GM23248 (cell line): ENCODE measurements around the gene USP6NL.

ENCODE experiments used
- EZH2 ChIP-seq: fragments of 200-600 bp; sonication (generic); IDR thresholded peaks from 2 replicates; pipeline ENCODE4 v1.6.1; 2018; ENCODE audit warnings: antibody characterized with exemption, mild to moderate bottlenecking; ENCODE audit not compliant: insufficient read depth, poor library complexity, severe bottlenecking
- EZH2phosphoT487 ChIP-seq: fragments of 200-600 bp; sonication (generic); IDR thresholded peaks from 2 replicates; pipeline ENCODE4 v1.6.1; 2018; ENCODE audit warnings: antibody characterized with exemption, moderate library complexity, mild to moderate bottlenecking, low read depth; ENCODE audit not compliant: insufficient read depth

DNA sequence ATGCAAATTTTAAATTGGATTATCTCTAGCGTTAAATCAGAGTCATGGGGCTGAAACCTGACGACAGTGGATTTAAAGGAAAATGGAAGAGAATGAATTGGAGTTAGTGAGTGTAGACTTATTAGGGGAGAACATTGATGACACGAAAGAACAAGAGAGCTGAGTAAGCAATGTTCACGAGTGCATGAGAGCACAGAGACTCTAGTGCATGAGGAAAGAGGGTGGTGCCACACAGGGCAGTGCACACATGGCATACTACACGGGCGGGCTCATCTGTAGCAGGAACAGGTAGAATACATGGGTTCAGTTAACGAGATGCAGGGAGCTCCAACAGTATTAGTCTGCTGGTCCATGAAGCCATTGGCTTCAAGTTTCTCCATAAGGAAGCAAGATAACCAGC lies 53.9 kb downstream of the USP6NL start:
- TF ChIP-seq EZH2phosphoT487 (no peak), EZH2 (no peak)
